Lower leg skin (tissue), 4 donors: Measurements from ENCODE around the gene TSKU. TPM values are rescaled to one million over a fixed set of nuclear protein-coding genes. Genes with fewer than 3 reads are reported as not detected.

ENCODE experiments used
- DNase-seq, 2 donors: peaks; one replicate each; pipeline ENCODE4 v3.0.0-alpha.2; 2019; ENCODE audit warnings: low spot score in 2 of 2
- H3K4me3 ChIP-seq: fragments of 200-600 bp; sonication (generic); 2 replicates; pipeline ENCODE4 v1.5.1; 2017; ENCODE audit warnings: mild to moderate bottlenecking, low read depth; ENCODE audit not compliant: poor library complexity, severe bottlenecking
- POLR2A ChIP-seq, 2 donors: fragments of 450-650 bp; IDR thresholded peaks; one replicate each; pipeline ENCODE4 v1.6.1; 2016 to 2017; ENCODE audit warnings: antibody characterized with exemption in 2 of 2, mild to moderate bottlenecking in 1 of 2, moderate library complexity in 1 of 2
- WGBS, 2 donors: methylation state at CpG; one replicate each; pipeline ENCODE4 v1.1.5; 2018; 5-methylcytosine and 5-hydroxymethylcytosine counted together
- intact Hi-C: fragments of 100-400 bp; cut with DNase I; formaldehyde crosslinking; loops from one replicate; pipeline ENCODE4 v1.15.0; 2023; ENCODE audit warnings: low total_unique reads
- total RNA-seq, 4 donors: library from RNA; depleted of rRNA; stranded (reverse); fragments of >200 nt; gene quantifications; one replicate each; pipeline ENCODE4 v1.1.0, GENCODE V29; 2016
- TF ChIP-seq, protein P1 (sequence below), 3 donors: fragments of 450-650 bp; IDR thresholded peaks; one replicate each; pipeline ENCODE4 v1.5.1; 2016; ENCODE audit warnings: antibody characterized with exemption in 3 of 3, mild to moderate bottlenecking in 3 of 3, moderate library complexity in 2 of 3

Gene TSKU
- total RNA-seq, 4 donors from 2014 or later: 113 to 125 (median 120) TPM

- WGBS, 2 donors: 82 to 90% methylated on average over 5 of the region's 5 CpGs
- TF ChIP-seq POLR2A (IDR thresholded peaks at IDR 0.05): no peak
- TF ChIP-seq, protein P1, sequence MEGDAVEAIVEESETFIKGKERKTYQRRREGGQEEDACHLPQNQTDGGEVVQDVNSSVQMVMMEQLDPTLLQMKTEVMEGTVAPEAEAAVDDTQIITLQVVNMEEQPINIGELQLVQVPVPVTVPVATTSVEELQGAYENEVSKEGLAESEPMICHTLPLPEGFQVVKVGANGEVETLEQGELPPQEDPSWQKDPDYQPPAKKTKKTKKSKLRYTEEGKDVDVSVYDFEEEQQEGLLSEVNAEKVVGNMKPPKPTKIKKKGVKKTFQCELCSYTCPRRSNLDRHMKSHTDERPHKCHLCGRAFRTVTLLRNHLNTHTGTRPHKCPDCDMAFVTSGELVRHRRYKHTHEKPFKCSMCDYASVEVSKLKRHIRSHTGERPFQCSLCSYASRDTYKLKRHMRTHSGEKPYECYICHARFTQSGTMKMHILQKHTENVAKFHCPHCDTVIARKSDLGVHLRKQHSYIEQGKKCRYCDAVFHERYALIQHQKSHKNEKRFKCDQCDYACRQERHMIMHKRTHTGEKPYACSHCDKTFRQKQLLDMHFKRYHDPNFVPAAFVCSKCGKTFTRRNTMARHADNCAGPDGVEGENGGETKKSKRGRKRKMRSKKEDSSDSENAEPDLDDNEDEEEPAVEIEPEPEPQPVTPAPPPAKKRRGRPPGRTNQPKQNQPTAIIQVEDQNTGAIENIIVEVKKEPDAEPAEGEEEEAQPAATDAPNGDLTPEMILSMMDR (IDR thresholded peaks at IDR 0.05): no peak
- intact Hi-C loops: no loop called here
- no peak for DNase-seq
- H3K4me3 ChIP-seq: no peak overlapping the region
These were observed 20.8 kb upstream of the TSKU start for GRCh38 chr11:76762356-76762752.

DNA sequence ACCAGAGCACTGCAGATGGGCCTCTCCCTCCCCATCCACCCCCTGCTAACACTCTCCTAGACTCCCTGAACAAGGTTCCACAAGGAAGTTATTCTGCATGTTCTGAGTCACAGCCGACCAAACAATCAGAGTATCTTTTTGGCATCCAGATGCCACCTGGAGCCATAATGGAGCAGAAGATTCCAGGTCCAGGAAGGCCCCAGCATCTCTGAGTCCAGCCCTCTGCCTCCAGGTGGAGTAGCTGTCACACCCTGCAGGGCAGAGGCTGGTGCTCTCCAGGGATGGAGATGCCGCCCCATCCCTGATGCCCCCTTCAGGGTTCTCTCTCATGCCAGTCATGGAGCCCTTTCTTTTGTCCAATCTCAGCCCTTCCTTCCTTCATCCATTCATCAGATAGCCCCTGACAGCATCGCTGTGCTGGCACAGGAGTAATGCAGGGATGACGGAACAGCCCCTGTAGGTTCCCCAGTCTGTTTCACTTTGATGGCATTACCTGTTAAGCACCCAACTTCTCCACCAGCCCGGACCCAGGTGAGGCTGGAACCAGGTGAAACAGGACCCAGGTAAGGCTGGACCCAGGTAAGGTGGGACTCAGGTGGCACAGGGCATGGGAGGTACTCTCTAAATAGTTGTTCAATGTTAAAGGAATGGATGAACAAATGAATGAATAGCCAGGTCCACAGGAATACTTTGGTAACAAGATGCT, 20.1 kb upstream of the TSKU start:
- H3K4me3 ChIP-seq: no peak overlapping the region
- DNase-seq: no peak
- 68% methylated on average over 5 of the region's 5 CpGs for WGBS, 2 donors
- intact Hi-C loops: no loop called here
- TF ChIP-seq, protein P1 (IDR thresholded peaks at IDR 0.05): no peak
- no peak for TF ChIP-seq POLR2A (IDR thresholded peaks at IDR 0.05)

- DNase-seq: no peak
- intact Hi-C loops: no loop called here
- TF ChIP-seq POLR2A (IDR thresholded peaks at IDR 0.05): no peak
- TF ChIP-seq, protein P1 (IDR thresholded peaks at IDR 0.05): no peak
- WGBS, 2 donors: 13 to 18% methylated on average over 5 of the region's 5 CpGs
- H3K4me3 ChIP-seq: no peak overlapping the region
These were observed 19.4 kb upstream of the TSKU start for GRCh38 chr11:76763573-76764346.

- 87 to 90% methylated on average over 7 to 10 of the region's 10 CpGs for WGBS, 2 donors
- intact Hi-C loops: no loop called here
- DNase-seq: no peak
These were observed 18.1 kb upstream of the TSKU start for GRCh38 chr11:76764941-76765665.

DNA sequence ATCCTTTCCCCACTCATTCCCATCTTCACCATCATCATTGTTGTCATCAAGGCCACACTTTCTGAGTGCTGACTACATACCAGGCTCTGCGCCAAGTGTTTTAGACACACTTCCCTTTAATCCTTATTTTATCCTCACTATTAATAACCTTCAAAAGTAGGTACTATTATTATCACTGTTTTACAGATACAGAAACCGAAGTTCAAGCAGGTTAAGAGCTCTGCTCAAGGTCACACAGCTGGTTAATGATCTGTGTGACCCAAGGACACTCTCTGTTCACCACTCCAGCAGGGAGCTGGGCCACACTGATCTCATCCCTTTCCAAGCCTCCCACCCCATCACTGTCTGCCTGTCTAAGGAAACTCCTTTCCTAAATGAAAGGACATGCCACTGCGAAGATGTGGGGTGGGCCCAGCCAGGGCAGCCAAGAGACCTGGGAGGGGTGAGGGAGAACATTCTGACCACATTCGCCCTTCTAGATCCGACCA, 17.2 kb upstream of the TSKU start:
- WGBS, 2 donors: 35 to 51% methylated on average over 5 of the region's 5 CpGs
- intact Hi-C loops: no loop called here
- TF ChIP-seq, protein P1 (IDR thresholded peaks at IDR 0.05): no peak
- TF ChIP-seq POLR2A (IDR thresholded peaks at IDR 0.05): no peak
- H3K4me3 ChIP-seq: no peak overlapping the region
- no peak for DNase-seq

More at GRCh38 chr11:76764941-76765665, 18.1 kb upstream of the TSKU start:
- H3K4me3 ChIP-seq: no peak overlapping the region
- TF ChIP-seq, protein P1 (IDR thresholded peaks at IDR 0.05): no peak
- no peak for TF ChIP-seq POLR2A (IDR thresholded peaks at IDR 0.05)
